ENCODE measurements around the gene ZCCHC9. TPM values are rescaled to one million over a fixed set of nuclear protein-coding genes. Genes with fewer than 3 reads are reported as not detected.
"Not testable (repeated sequence)": the region's sequence is repeated elsewhere in the genome, so short reads cannot be mapped to it uniquely, and the experiment has no call there.

ZCCHC9 gene
- total RNA-seq, 2 experiments from 2014 or later = 19.2 to 27.4 TPM

GRCh38 chr5:81256766-81257165 is 44.6 kb upstream of the ZCCHC9 start:
- H3K79me2 ChIP-seq (ENCODE audit: insufficient read depth, low read depth, low read length) = no peaks in the 10 kb centered on the region
- TF ChIP-seq CTCF (conservative IDR thresholded peaks at IDR 0.05; ENCODE audit: low read length) = no peak
- no peak for TF ChIP-seq EZH2phosphoT487 (IDR thresholded peaks at IDR 0.05; ENCODE audit: borderline replicate concordance, low read depth, low read length)
- no peak for DNase-seq (ENCODE audit: low spot score)
- CTCF ChIA-PET (ENCODE audit: unreplicated experiment) = no interaction called here
- no peaks in the 10 kb centered on the region; the same call in 1 of the 2 replicates for H3K36me3 ChIP-seq (ENCODE audit: insufficient read depth, low read length)
- no TSS peak for BruUV-seq (replicated peaks)
- POLR2A ChIA-PET = interaction anchor here (0.6 to 0.7 kb wide), 2 partner anchors 14 to 28 kb away, joined by 4 to 6 read pairs; no protein-coding TSS in a partner anchor
- H3K4me1 ChIP-seq (ENCODE audit: insufficient read depth, low read length, poor library complexity, severe bottlenecking) = no peaks in the 10 kb centered on the region
- H3K9me2 ChIP-seq (ENCODE audit: insufficient read depth, low read length) = no peaks in the 10 kb centered on the region
- H4K20me1 ChIP-seq (ENCODE audit: insufficient read depth, low read length) = no peaks in the 10 kb centered on the region
- H3K4me2 ChIP-seq (ENCODE audit: low read length) = no peak overlapping the region
- H3K9me3 ChIP-seq (ENCODE audit: low read length) = no peaks in the 10 kb centered on the region
- H2AFZ ChIP-seq (ENCODE audit: low read length) = no peak overlapping the region
- no peak overlapping the region for H3K27ac ChIP-seq (ENCODE audit: low read depth, low read length, poor library complexity, severe bottlenecking)
- intact Hi-C loops (cut with micrococcal nuclease; ENCODE audit: unreplicated experiment) = no loop called here
- no peak overlapping the region for H3K4me3 ChIP-seq (ENCODE audit: low read depth, low read length, poor library complexity, severe bottlenecking)

- not testable (repeated sequence) for H3K36me3 ChIP-seq (ENCODE audit: insufficient read depth, low read length)
These were observed 38.6 kb upstream of the ZCCHC9 start for GRCh38 chr5:81262796-81263195.

GRCh38 chr5:81265101-81265500 is 36.3 kb upstream of the ZCCHC9 start:
- no peak for DNase-seq (ENCODE audit: low spot score)
- TF ChIP-seq EZH2phosphoT487 (IDR thresholded peaks at IDR 0.05; ENCODE audit: borderline replicate concordance, low read depth, low read length) (no peak), CTCF (conservative IDR thresholded peaks at IDR 0.05; ENCODE audit: low read length) (no peak)
- intact Hi-C loops (cut with micrococcal nuclease; ENCODE audit: unreplicated experiment) = no loop called here
- ChIA-PET POLR2A (no interaction called here), CTCF (ENCODE audit: unreplicated experiment) (no interaction called here)
- no peaks in the 10 kb centered on the region; the same call in 1 of the 2 replicates for H3K36me3 ChIP-seq (ENCODE audit: insufficient read depth, low read length)
- no peaks in the 10 kb centered on the region for H3K79me2 ChIP-seq (ENCODE audit: insufficient read depth, low read depth, low read length)
- no peaks in the 10 kb centered on the region for H3K9me3 ChIP-seq (ENCODE audit: low read length)
- H2AFZ ChIP-seq (ENCODE audit: low read length) = no peak overlapping the region
- no TSS peak for BruUV-seq (replicated peaks)
- H3K4me3 ChIP-seq (ENCODE audit: low read depth, low read length, poor library complexity, severe bottlenecking) = no peak overlapping the region
- no peak overlapping the region for H3K4me2 ChIP-seq (ENCODE audit: low read length)
- no peak overlapping the region for H3K27ac ChIP-seq (ENCODE audit: low read depth, low read length, poor library complexity, severe bottlenecking)
- no peaks in the 10 kb centered on the region for H4K20me1 ChIP-seq (ENCODE audit: insufficient read depth, low read length)
- no peaks in the 10 kb centered on the region for H3K9me2 ChIP-seq (ENCODE audit: insufficient read depth, low read length)
- H3K4me1 ChIP-seq (ENCODE audit: insufficient read depth, low read length, poor library complexity, severe bottlenecking) = peaks cover 8% of the 10 kb centered on the region

More at GRCh38 chr5:81262796-81263195, 38.6 kb upstream of the ZCCHC9 start:
- H3K27ac ChIP-seq (ENCODE audit: low read depth, low read length, poor library complexity, severe bottlenecking); H3K4me2 ChIP-seq (ENCODE audit: low read length); H3K4me1 ChIP-seq (ENCODE audit: insufficient read depth, low read length, poor library complexity, severe bottlenecking); H3K9me3 ChIP-seq (ENCODE audit: low read length); CTCF ChIA-PET (ENCODE audit: unreplicated experiment); intact Hi-C loops (cut with micrococcal nuclease; ENCODE audit: unreplicated experiment); H3K79me2 ChIP-seq (ENCODE audit: insufficient read depth, low read depth, low read length); POLR2A ChIA-PET; H4K20me1 ChIP-seq (ENCODE audit: insufficient read depth, low read length); H3K9me2 ChIP-seq (ENCODE audit: insufficient read depth, low read length); H3K4me3 ChIP-seq (ENCODE audit: low read depth, low read length, poor library complexity, severe bottlenecking); BruUV-seq (replicated peaks); H2AFZ ChIP-seq (ENCODE audit: low read length); DNase-seq (ENCODE audit: low spot score): not testable (repeated sequence)
